ENCODE results near the gene S100A4.
A peak's percentile ranks its signal among the peaks of the same experiment; 100 is the strongest.

Gene S100A4

DNA sequence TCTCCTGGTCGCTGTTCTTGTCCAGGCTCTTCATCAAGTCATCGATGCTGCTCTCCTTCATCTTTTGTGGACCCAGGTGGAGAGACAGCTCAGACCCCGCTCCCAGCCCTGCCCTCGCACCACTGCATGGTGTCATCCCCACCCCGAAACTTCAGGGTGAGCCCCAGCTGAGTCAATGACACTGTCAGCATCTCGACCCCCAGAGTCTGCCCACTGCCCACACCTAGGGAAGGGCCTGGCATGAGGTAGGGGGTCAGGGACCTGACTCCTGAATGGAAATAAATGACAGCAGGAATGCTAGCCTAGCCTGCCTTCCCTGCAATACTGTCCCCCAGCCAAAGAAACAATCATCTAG, 8.3 kb downstream of the S100A4 start:
- no peak for DNase-seq
- TF ChIP-seq GATA1 (IDR thresholded peaks at IDR 0.05; ENCODE audit: low read depth, low read length) (no peak), POLR2A (IDR thresholded peaks at IDR 0.05; ENCODE audit: low read length) (no peak)

DNA sequence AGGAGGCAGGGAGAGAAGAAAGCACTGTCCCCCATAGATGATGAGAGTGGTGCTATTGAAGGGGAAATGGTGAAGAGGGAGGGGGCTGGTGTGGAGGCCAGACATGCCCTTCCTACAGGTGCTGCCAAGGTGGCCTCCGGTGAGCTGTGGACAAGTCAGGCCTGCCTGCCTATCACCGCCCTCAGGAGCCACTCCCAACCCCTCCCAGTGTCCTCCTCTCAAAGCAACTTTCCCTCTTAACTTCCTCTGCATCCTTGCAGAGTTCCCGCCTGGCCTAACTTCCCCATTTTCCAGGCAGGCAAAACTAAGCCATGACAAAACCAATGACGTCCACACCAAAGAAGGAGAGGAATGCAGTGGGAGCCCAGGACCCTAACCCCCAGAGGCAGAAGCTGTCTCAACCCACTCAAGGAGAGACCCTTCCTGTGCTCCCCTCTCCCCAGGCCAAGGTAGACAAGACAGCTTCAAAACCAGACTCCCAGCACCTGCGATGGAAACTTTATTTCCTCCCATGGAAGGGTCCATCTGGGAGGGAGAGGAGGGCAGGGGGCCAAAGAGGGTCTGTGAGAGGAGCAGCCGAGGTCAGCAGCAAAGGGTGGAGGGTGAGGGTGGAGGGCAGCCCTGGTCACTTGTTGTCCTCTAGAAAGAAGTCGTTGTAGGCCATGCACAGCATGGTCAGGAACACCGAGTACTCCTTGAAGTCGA, 8.8 kb downstream of the S100A4 start:
- TF ChIP-seq POLR2A (IDR thresholded peaks at IDR 0.05; ENCODE audit: low read length) (no peak), GATA1 (IDR thresholded peaks at IDR 0.05; ENCODE audit: low read depth, low read length) (no peak)
- peak in 1 of 2 experiments; percentile 35 for DNase-seq

DNA sequence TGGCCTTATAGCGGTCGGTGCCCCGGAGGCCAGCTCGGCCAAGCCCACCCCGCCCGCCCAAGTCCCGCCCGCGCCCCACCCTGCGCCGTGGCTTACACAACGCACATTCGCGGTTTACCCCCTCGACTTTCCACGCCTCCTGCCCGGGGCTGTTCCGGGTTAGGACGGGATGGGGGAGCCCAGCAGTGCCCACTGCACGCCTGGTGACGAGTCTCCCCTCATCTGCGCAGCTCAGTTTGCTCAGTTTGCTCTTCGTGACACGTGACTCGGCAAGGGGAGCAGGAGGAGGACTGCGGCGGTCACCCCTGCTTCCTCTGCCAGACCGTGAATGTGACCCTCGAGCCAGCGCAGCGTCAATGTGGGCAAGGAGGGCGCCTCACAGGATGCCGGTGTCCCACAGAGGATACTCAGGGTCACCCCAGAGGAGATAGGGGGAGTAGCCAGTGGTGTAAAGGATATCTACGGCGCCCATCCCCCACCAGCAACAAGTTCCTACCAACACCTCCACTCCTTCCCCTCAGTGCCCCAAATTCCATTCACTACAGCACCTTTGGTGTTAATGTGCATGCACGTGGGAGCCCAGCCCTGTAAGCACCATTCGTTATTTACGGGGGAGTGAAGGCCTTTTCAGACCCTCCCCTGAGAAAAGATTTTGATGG, 9.5 kb downstream of the S100A4 start:
- DNase-seq, result peak; percentile 80 to 83
- TF ChIP-seq GATA1 (IDR thresholded peaks at IDR 0.05; ENCODE audit: low read depth, low read length) (no peak), POLR2A (IDR thresholded peaks at IDR 0.05; ENCODE audit: low read length) (peak; percentile 4)

DNA sequence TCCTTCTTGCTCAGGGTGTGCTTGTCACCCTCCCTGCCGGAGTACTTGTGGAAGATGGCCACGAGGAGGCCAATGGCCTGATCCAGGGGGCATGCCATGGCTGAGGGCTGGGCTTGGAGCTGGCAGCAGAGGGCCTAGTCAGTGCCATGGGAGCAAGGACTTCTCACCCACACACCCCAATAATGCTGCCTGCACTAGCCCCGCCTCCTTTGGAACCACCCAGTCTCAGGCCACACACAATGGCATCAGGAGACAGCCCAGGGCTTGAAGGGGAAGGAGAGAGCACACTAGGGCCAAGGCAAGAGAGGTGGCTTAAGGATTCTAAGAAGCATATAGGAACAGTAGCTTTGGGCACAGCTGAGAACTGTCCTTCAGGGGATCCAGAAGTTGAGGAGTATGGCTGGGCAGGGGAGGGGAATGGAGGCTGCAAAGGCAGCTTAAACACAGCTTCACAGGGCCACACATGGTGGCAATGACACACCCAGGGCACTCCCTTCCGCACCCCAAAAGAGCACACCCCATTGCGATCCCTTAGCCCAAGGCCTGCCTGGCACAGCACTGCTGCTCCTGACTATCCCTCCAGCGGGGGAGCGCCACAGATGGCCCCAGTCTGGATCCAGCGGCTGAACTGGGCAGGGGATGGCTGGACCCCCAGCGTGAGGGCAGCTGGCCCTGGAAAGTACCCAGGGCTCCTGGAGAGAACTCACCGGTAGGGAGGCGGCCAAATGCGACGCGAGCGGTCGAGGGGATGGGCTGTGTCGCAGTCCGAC, 10.2 kb downstream of the S100A4 start, which contains the start of gene S100A6:
Gene S100A6 (minus strand): TSS at position 750 of the 770 bp plus-strand sequence. CDS start 652 bp downstream, at position 98.
- TF ChIP-seq GATA1 (IDR thresholded peaks at IDR 0.05; ENCODE audit: low read depth, low read length) (no peak), POLR2A (IDR thresholded peaks at IDR 0.05; ENCODE audit: low read length) (peak; percentile 92)
- peak; percentile 68 to 72 for DNase-seq

DNA sequence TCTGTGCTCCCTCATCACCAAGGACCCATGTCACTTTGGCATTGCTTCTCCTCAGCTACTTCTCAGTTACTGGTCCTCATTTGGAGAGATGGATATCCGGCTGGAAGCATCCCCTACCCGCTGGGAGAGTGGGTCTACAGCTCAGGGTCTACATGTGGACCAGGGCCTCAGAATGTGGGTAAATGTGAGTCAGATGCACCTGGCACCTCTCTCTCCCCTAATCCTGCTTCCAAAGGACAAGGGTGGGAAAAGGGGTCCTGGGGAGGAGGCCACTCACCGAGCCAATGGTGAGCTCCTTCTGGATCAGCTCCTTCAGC, 10.7 kb downstream of the S100A4 start:
- TF ChIP-seq GATA1 (IDR thresholded peaks at IDR 0.05; ENCODE audit: low read depth, low read length) (no peak), POLR2A (IDR thresholded peaks at IDR 0.05; ENCODE audit: low read length) (no peak)
- DNase-seq, result no peak

DNA sequence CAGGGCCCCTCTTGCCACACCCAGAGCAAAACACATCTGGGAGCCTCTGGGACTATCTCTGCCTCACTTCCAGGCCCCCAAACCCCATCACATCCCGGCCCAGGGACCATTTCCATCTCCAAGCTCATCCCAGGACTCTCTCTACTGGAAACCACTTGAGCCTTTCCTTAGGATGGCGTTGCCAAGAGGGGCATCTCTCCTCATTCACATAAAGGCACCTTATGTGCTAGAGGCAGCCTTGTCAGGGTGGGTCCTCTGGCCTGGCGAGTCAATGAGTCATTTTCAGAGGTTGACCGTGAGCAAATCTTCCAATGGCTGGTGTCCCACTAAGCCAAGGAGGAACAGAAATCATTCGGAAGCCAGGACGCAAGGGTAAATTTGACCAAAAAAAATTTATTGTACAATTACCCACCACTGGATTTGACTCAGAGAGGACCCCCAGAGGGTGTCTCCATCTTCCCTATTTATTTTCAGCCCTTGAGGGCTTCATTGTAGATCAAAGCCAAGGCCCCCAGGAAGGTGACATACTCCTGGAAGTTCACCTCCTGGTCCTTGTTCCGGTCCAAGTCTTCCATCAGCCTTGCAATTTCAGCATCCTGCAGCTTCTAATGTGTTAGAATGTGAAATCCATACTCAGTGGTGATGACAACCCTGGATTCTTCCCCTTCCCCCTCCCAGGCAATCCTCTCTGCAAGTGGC, 11.2 kb downstream of the S100A4 start:
- TF ChIP-seq POLR2A (IDR thresholded peaks at IDR 0.05; ENCODE audit: low read length) (no peak), GATA1 (IDR thresholded peaks at IDR 0.05; ENCODE audit: low read depth, low read length) (no peak)
- DNase-seq, result peak; percentile 45 to 57

DNA sequence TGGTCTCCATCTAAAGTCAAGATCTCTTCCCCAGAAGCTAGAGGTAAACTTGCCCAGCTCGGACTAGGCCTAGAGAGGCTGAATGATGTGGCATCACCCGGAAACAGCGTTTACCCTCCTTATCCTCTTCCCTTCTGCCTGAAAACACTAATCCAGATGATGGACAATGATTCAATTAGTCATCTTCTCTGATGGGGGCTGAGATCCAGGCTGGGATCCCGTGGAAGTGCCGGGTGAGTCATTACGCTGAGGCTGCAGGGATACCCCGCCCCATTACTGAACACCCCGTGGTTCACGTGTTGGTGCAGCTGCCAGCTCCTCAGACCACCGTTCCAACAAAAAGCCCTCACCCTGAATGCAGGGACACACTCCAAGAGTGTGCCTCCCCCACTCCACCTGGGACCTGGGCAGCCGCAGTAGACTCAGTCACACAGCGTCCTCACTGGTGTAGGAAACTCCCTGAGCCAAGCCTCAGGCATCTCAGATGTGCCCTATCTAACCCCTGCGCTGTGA, 11.9 kb downstream of the S100A4 start:
- DNase-seq, result peak; percentile 61 to 72
- TF ChIP-seq GATA1 (IDR thresholded peaks at IDR 0.05; ENCODE audit: low read depth, low read length) (no peak), POLR2A (IDR thresholded peaks at IDR 0.05; ENCODE audit: low read length) (peak; percentile 66)

DNA sequence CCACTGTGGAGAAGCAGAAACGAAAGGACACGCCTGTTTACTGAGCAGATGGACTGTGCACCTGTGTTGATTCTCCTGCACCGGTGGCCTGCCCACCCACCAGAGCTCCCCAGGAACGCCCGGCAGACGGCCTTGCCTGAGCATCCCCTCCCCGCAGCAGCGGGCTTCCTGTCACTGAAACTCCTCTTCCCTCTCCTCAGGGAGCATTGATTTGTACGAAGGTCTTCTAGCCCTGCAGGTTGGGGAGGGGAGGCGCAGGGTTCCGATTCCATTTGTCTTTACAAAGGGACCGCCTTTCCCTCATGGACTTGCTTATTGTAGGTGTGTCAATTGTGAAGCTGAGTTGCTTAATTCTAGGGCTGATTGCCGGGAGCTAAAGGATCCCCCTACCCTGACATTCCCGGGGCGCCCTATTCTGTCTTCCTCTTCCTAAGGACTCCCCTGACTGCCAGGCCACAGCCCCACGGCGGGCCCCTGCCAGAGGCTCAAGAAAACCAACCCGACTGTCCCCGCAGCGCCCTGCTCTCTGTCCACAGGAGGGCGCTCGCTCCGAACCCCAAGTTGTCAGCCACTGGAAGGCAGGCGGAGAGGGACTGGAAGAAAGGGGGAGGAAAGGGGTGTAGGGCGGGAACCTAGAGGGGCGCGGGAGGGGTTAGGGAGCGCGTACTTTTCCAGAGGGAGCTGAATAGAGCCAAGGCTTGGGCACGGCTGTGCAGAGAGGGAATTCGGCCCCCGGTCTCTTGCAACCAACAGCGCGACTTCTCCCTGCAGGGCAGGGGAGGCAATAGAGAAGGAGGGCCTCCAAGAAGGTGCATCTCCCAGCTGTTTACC, 12.6 kb downstream of the S100A4 start:
- TF ChIP-seq GATA1 (IDR thresholded peaks at IDR 0.05; ENCODE audit: low read depth, low read length), result no peak
- TF ChIP-seq POLR2A (IDR thresholded peaks at IDR 0.05; ENCODE audit: low read length), result no peak
- peak; percentile 89 to 92 for DNase-seq

DNA sequence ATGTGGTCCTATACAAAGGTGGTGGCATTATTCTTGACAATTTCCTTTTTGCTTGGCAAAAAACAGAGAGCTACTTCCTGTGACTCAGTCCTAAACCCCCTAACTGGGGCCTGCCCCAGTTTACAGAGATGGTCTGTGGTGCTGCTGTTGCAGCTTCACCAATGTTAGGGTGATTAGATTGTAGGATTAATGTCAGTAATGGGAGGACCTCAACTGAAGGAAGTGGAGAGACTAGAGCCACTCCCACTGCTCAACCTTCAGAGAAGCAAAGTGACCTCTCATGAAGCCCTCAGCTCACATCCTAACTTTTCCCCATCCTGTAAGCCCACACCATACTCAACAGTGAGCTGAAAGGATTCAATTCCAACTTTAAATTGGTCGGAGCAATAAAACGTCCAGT, 13.4 kb downstream of the S100A4 start:
- DNase-seq, result peak; percentile 53 to 77
- peak; percentile 65 for TF ChIP-seq POLR2A (IDR thresholded peaks at IDR 0.05; ENCODE audit: low read length)
- TF ChIP-seq GATA1 (IDR thresholded peaks at IDR 0.05; ENCODE audit: low read depth, low read length), result no peak

DNA sequence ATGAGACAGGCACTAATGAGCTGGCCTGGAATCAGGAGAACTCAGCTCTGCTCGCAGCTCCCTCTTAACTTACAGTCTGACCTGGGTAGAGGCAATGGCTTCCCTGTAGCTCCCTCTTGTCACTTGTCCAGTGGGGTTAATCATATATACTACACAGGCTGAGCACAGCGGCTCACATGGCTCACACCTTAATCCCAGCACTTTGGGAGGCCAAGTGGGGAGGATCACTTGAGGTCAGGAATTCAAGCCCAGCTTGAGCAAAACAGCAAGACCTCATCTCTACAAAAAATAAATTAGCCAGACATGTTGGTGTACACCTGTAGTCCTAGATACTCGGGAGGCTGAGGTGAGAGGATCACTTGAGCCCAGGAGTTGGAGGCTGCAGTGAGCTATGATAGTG, 14.0 kb downstream of the S100A4 start:
- TF ChIP-seq GATA1 (IDR thresholded peaks at IDR 0.05; ENCODE audit: low read depth, low read length), result no peak
- no peak for TF ChIP-seq POLR2A (IDR thresholded peaks at IDR 0.05; ENCODE audit: low read length)
- no peak for DNase-seq

DNA sequence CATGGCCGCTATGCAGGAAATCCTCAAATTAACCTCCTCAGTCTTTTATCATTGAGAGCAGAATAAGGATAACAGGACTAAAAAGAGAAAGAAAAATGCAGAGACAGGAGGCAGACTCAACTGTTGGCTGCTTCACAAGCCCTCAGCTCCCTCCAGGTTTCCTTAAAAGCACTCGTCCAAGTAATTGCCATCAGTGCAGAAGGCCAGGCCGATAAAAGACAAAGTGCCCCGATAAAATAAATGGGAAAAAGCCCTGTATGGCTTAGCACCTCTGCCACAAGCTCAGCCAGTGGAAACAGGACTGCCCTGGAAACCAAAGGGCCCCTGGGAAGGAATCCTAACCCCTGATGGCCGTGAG, 17.9 kb downstream of the S100A4 start:
- TF ChIP-seq POLR2A (IDR thresholded peaks at IDR 0.05; ENCODE audit: low read length) (no peak), GATA1 (IDR thresholded peaks at IDR 0.05; ENCODE audit: low read depth, low read length) (no peak)
- no peak for DNase-seq

DNA sequence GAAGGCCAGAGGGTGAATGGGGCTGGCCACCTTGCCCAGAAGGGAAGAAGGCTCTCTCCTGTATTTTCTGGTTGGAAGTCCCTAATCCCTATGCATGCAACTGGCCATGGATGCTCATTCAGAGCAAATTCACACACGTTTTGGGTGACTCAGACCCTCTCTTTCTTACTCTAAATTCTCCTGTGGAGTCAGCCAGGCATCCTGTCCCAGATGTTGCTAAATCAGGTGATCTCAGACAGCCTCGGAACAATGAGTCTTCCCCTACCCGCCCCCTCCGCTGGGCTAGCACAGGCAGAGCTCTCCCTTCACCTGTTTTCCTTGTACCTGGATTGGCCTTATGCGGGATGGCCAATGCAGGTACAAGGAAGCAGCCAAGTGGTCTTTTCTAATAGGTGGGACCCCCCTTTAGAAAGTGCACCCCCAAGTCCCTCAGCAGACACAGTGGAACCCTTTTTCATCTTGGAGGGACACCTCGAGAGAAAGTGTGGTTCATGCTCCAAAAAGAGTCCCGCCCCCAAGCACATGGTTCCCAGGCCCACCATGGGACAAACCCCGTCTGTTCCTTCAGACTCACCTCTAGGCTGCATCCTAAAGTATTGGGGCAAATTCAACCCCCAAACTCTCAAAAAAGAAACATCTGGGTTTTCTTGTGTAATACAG, 18.5 kb downstream of the S100A4 start:
- TF ChIP-seq GATA1 (IDR thresholded peaks at IDR 0.05; ENCODE audit: low read depth, low read length), result no peak
- DNase-seq, result no peak
